ENCODE measurements around the gene GBF1.

GRCh38 chr10:102394801-102395399, 149.6 kb downstream of the GBF1 start:
- TF ChIP-seq CTCF (IDR thresholded peaks at IDR 0.05) = no peak
- TF ChIP-seq POLR2A (IDR thresholded peaks at IDR 0.05) = no peak

All from body of pancreas (tissue), 4 donors.